Transverse colon (tissue), 3 donors: Measurements from ENCODE around the gene ENO2.
A peak's percentile ranks its signal among the peaks of the same experiment; 100 is the strongest.

ENCODE experiments used
- CTCF ChIP-seq, 5 experiments: fragments of 200-600 bp in 3 of 5; fragments of 450-650 bp in 2 of 5; sonication (generic) in 3 of 5; IDR thresholded peaks; 1 replicate in 2 of 5; 2 replicates in 3 of 5; pipeline ENCODE4 v1.5.1; 2016 to 2017; ENCODE audit warnings: antibody characterized with exemption in 5 of 5, inconsistent platforms in 3 of 5, mild to moderate bottlenecking in 2 of 5, moderate library complexity in 1 of 5
- POLR2A ChIP-seq: fragments of 450-650 bp; IDR thresholded peaks from one replicate; pipeline ENCODE4 v1.6.1; 2016; ENCODE audit warnings: antibody characterized with exemption, mild to moderate bottlenecking, moderate library complexity

- TF ChIP-seq CTCF (IDR thresholded peaks at IDR 0.05) (no peak), POLR2A (peak; percentile 38)
Observed at GRCh38 chr12:6959058-6959804, 44.9 kb downstream of the ENO2 start.
